ENCODE data around the gene OR1B1.
"Not testable (repeated sequence)": the region's sequence is repeated elsewhere in the genome, so short reads cannot be mapped to it uniquely, and the experiment has no call there.

DNA sequence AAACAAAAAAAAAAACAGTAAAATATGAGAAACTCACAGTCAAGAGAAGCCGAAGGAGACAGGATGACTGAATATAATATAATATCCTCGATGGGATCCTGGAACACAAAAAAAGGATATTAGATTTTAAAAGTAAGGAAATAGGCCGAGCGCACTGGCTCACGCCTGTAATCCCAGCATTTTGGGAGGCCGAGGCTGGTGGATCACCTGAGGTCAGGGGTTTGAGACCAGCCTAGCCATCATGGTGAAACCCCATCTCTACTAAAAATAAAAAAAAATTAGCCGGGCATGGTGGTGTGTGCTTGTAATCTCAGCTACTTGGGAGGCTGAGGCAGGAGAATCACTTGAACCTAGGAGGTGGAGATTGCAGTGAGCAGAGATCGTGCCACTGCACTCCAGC is 74.1 kb downstream of the OR1B1 start, which contains the start of gene OR1L8:
- not testable (repeated sequence) for TF ChIP-seq CHD1, POLR2A, BHLHE40, RFX5 (IDR thresholded peaks at IDR 0.05; ENCODE audit: low read depth, low read length)
- TF ChIP-seq, protein P1, sequence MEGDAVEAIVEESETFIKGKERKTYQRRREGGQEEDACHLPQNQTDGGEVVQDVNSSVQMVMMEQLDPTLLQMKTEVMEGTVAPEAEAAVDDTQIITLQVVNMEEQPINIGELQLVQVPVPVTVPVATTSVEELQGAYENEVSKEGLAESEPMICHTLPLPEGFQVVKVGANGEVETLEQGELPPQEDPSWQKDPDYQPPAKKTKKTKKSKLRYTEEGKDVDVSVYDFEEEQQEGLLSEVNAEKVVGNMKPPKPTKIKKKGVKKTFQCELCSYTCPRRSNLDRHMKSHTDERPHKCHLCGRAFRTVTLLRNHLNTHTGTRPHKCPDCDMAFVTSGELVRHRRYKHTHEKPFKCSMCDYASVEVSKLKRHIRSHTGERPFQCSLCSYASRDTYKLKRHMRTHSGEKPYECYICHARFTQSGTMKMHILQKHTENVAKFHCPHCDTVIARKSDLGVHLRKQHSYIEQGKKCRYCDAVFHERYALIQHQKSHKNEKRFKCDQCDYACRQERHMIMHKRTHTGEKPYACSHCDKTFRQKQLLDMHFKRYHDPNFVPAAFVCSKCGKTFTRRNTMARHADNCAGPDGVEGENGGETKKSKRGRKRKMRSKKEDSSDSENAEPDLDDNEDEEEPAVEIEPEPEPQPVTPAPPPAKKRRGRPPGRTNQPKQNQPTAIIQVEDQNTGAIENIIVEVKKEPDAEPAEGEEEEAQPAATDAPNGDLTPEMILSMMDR (conservative IDR thresholded peaks at IDR 0.05; ENCODE audit: low read depth, low read length), result not testable (repeated sequence)

Data from IMR-90 (cell line).